HepG2 (cell line): ENCODE measurements around the gene ZNF106. TPM values are rescaled to one million over a fixed set of nuclear protein-coding genes. Genes with fewer than 3 reads are reported as not detected.

Source experiments
- CHD2 ChIP-seq: IDR thresholded peaks from 2 replicates; pipeline ENCODE4 v1.6.1; 2011; ENCODE audit warnings: low read depth, low read length, improper control_type of control experiment
- KDM1A ChIP-seq: IDR thresholded peaks from 2 replicates; pipeline ENCODE4 v1.6.1; 2016; ENCODE audit warnings: missing compliant biosample characterization
- KMT2A ChIP-seq: sonication (generic); formaldehyde crosslinking; IDR thresholded peaks from 2 replicates; pipeline ENCODE4 v1.4.0; 2020; ENCODE audit warnings: missing genetic modification reagents
- MBNL3 ChIP-seq: fragments of 250-450 bp; sonication (Bioruptor Pico); conservative IDR thresholded peaks from 2 replicates; pipeline ENCODE4 v1.8.0; 2022; ENCODE audit warnings: mild to moderate bottlenecking, inconsistent platforms
- NCOA1 ChIP-seq: sonication (generic); formaldehyde crosslinking; IDR thresholded peaks from 2 replicates; pipeline ENCODE4 v1.9.0; 2021; ENCODE audit warnings: missing genetic modification reagents
- RBM22 ChIP-seq: fragments of 200-400 bp; formaldehyde crosslinking; optimal IDR thresholded peaks from 2 replicates; pipeline ENCODE3; 2017; ENCODE audit warnings: mild to moderate bottlenecking, low read length, moderate library complexity
- REL ChIP-seq: sonication (generic); formaldehyde crosslinking; conservative IDR thresholded peaks from 2 replicates; pipeline ENCODE4 v1.8.0; 2022; ENCODE audit warnings: mild to moderate bottlenecking, missing genetic modification reagents, moderate library complexity
- SRY ChIP-seq: sonication (generic); formaldehyde crosslinking; IDR thresholded peaks from 2 replicates; pipeline ENCODE4 v1.8.0; 2022; ENCODE audit warnings: mild to moderate bottlenecking, missing genetic modification reagents
- THAP11 ChIP-seq: IDR thresholded peaks from 2 replicates; pipeline ENCODE4 v1.6.1; 2016; ENCODE audit warnings: missing biosample characterization, missing genetic modification reagents
- ZFP36L2 ChIP-seq: sonication (generic); formaldehyde crosslinking; IDR thresholded peaks from 2 replicates; pipeline ENCODE4 v1.4.0; 2020; ENCODE audit warnings: missing genetic modification reagents
- ZNF331 ChIP-seq: sonication (generic); formaldehyde crosslinking; IDR thresholded peaks from 2 replicates; pipeline ENCODE4 v1.4.0; 2020; ENCODE audit warnings: missing genetic modification reagents
- ZNF430 ChIP-seq: sonication (generic); formaldehyde crosslinking; IDR thresholded peaks from 2 replicates; pipeline ENCODE4 v1.9.0; 2021; ENCODE audit warnings: mild to moderate bottlenecking, missing genetic modification reagents
- ZNF432 ChIP-seq: sonication (generic); formaldehyde crosslinking; IDR thresholded peaks from 2 replicates; pipeline ENCODE4 v1.5.0; 2020; ENCODE audit warnings: missing genetic modification reagents, mild to moderate bottlenecking, borderline replicate concordance
- ZNF44 ChIP-seq: sonication (generic); formaldehyde crosslinking; IDR thresholded peaks from 2 replicates; pipeline ENCODE4 v1.5.1; 2020; ENCODE audit warnings: mild to moderate bottlenecking, missing genetic modification reagents
- ZNF468 ChIP-seq: sonication (generic); formaldehyde crosslinking; IDR thresholded peaks from 2 replicates; pipeline ENCODE4 v1.8.0; 2022; ENCODE audit warnings: mild to moderate bottlenecking, moderate library complexity, missing genetic modification reagents
- ZNF652 ChIP-seq: IDR thresholded peaks from 2 replicates; pipeline ENCODE4 v1.6.1; 2016; ENCODE audit warnings: low read depth, borderline replicate concordance
- polyA plus RNA-seq, 8 experiments: library from polyadenylated mRNA; depleted of rRNA in 3 of 8; stranded (reverse) in 7 of 8; unstranded in 1 of 8; fragments of >200 nt; fragmentation: Illumina TruSeq in 4 of 8; extraction: Trizol in 4 of 8; gene quantifications; 2 replicates each; pipeline versions ENCODE4 v1.2.1 to v1.2.3, GENCODE V29; 2011 to 2016; ENCODE audit warnings: low read depth in 4 of 8, missing spikeins in 1 of 8, mixed read lengths in 1 of 8; ENCODE audit not compliant: insufficient read depth in 1 of 8
- total RNA-seq, 5 experiments: library from RNA; depleted of rRNA; stranded (reverse); fragments of >200 nt; fragmentation: Illumina TruSeq; extraction: Trizol; gene quantifications; 2 replicates each; pipeline ENCODE4 v1.2.3, GENCODE V29; 2016; ENCODE audit warnings: low read depth in 1 of 5
- TF ChIP-seq, protein P1 (sequence below): sonication (generic); formaldehyde crosslinking; IDR thresholded peaks from 2 replicates; pipeline ENCODE4 v1.4.0; 2020; ENCODE audit warnings: low read depth, missing genetic modification reagents
- TF ChIP-seq, protein P2 (sequence below): sonication (generic); formaldehyde crosslinking; IDR thresholded peaks from 2 replicates; pipeline ENCODE4 v1.5.0; 2020; ENCODE audit warnings: mild to moderate bottlenecking, missing genetic modification reagents, moderate library complexity
- TF ChIP-seq, protein P3 (sequence below): sonication (generic); formaldehyde crosslinking; IDR thresholded peaks from 2 replicates; pipeline ENCODE4 v1.9.0; 2021; ENCODE audit warnings: missing genetic modification reagents, borderline replicate concordance
- TF ChIP-seq, protein P4 (sequence below), 2 experiments: IDR thresholded peaks; 2 replicates each; pipeline ENCODE4 v1.6.1; 2011 to 2012; ENCODE audit warnings: low read length in 2 of 2, borderline replicate concordance in 1 of 2, low read depth in 1 of 2, mild to moderate bottlenecking in 1 of 2, moderate library complexity in 1 of 2

Gene ZNF106
- total and polyA plus RNA-seq, 2 of the 13 experiments (the other 11 are each of a cell fraction or from before 2014, with no cell fraction given): 12.5 to 35.1 TPM

DNA sequence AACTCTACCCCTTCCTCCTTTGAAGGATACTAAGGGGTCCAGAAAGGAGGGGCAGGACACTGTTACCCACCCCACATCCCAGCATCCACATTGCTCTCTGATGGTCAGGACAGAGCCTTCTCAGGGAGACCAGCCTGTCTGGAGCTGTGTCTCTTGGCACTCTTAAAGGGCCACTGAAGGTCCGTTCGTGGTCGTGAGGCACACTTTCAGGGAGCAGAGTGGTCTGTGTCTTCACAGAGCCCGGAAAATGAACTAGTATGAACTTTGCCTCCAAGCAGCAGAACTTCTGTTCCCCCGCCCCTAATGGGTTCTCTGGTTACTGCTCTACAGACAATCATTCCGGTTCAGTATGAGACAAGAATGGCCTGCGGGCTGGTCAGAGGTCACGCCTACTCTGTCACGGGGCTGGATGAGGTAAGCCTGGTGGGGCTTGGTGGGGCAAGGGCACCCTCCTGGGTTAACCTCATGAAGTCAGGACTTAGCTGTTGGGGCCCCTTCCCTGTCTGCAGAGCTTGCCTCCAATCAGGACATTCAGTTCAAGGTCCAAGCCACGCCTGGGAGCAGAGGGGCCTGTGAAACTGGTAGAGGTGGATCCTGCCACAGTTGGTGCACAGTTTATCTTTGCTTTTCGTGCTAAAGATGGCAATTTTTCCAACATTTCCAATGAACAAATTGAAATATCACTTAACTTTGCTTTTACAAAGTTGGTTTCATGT lies 98.5 kb downstream of the ZNF106 start (continued):
- TF ChIP-seq, protein P1, sequence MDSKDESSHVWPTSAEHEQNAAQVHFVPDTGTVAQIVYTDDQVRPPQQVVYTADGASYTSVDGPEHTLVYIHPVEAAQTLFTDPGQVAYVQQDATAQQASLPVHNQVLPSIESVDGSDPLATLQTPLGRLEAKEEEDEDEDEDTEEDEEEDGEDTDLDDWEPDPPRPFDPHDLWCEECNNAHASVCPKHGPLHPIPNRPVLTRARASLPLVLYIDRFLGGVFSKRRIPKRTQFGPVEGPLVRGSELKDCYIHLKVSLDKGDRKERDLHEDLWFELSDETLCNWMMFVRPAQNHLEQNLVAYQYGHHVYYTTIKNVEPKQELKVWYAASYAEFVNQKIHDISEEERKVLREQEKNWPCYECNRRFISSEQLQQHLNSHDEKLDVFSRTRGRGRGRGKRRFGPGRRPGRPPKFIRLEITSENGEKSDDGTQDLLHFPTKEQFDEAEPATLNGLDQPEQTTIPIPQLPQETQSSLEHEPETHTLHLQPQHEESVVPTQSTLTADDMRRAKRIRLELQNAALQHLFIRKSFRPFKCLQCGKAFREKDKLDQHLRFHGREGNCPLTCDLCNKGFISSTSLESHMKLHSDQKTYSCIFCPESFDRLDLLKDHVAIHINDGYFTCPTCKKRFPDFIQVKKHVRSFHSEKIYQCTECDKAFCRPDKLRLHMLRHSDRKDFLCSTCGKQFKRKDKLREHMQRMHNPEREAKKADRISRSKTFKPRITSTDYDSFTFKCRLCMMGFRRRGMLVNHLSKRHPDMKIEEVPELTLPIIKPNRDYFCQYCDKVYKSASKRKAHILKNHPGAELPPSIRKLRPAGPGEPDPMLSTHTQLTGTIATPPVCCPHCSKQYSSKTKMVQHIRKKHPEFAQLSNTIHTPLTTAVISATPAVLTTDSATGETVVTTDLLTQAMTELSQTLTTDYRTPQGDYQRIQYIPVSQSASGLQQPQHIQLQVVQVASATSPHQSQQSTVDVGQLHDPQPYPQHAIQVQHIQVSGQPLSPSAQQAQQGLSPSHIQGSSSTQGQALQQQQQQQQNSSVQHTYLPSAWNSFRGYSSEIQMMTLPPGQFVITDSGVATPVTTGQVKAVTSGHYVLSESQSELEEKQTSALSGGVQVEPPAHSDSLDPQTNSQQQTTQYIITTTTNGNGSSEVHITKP: 0 out of 2 replicates have a peak, but pooled peaks have one; percentile 55
- TF ChIP-seq ZNF652 (CRISPR knock-in tag) (peak; percentile 77; the same call in 1 of the 2 replicates), NCOA1 (CRISPR knock-in tag) (no peak), KMT2A (CRISPR knock-in tag) (no peak), KDM1A (CRISPR knock-in tag) (no peak), ZNF432 (no peak), ZNF44 (CRISPR knock-in tag) (0 out of 2 replicates have a peak, but pooled peaks have one; percentile 85), SRY (peak; percentile 46; the same call in 1 of the 2 replicates), ZNF331 (CRISPR knock-in tag) (peak; percentile 92), THAP11 (CRISPR knock-in tag) (peak; percentile 45; the same call in 1 of the 2 replicates), RBM22 (no peak), ZNF430 (CRISPR knock-in tag) (peak; percentile 73; the same call in 1 of the 2 replicates), REL (CRISPR knock-in tag) (no peak), MBNL3 (CRISPR knock-in tag) (no peak), ZNF468 (CRISPR knock-in tag) (no peak), ZFP36L2 (CRISPR knock-in tag) (no peak), CHD2 (no peak)
- TF ChIP-seq, protein P2, sequence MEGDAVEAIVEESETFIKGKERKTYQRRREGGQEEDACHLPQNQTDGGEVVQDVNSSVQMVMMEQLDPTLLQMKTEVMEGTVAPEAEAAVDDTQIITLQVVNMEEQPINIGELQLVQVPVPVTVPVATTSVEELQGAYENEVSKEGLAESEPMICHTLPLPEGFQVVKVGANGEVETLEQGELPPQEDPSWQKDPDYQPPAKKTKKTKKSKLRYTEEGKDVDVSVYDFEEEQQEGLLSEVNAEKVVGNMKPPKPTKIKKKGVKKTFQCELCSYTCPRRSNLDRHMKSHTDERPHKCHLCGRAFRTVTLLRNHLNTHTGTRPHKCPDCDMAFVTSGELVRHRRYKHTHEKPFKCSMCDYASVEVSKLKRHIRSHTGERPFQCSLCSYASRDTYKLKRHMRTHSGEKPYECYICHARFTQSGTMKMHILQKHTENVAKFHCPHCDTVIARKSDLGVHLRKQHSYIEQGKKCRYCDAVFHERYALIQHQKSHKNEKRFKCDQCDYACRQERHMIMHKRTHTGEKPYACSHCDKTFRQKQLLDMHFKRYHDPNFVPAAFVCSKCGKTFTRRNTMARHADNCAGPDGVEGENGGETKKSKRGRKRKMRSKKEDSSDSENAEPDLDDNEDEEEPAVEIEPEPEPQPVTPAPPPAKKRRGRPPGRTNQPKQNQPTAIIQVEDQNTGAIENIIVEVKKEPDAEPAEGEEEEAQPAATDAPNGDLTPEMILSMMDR (CRISPR knock-in tag): peak; percentile 38; the same call in 1 of the 2 replicates
- TF ChIP-seq, protein P3, sequence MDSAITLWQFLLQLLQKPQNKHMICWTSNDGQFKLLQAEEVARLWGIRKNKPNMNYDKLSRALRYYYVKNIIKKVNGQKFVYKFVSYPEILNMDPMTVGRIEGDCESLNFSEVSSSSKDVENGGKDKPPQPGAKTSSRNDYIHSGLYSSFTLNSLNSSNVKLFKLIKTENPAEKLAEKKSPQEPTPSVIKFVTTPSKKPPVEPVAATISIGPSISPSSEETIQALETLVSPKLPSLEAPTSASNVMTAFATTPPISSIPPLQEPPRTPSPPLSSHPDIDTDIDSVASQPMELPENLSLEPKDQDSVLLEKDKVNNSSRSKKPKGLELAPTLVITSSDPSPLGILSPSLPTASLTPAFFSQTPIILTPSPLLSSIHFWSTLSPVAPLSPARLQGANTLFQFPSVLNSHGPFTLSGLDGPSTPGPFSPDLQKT (CRISPR knock-in tag): no peak
- TF ChIP-seq, protein P4, sequence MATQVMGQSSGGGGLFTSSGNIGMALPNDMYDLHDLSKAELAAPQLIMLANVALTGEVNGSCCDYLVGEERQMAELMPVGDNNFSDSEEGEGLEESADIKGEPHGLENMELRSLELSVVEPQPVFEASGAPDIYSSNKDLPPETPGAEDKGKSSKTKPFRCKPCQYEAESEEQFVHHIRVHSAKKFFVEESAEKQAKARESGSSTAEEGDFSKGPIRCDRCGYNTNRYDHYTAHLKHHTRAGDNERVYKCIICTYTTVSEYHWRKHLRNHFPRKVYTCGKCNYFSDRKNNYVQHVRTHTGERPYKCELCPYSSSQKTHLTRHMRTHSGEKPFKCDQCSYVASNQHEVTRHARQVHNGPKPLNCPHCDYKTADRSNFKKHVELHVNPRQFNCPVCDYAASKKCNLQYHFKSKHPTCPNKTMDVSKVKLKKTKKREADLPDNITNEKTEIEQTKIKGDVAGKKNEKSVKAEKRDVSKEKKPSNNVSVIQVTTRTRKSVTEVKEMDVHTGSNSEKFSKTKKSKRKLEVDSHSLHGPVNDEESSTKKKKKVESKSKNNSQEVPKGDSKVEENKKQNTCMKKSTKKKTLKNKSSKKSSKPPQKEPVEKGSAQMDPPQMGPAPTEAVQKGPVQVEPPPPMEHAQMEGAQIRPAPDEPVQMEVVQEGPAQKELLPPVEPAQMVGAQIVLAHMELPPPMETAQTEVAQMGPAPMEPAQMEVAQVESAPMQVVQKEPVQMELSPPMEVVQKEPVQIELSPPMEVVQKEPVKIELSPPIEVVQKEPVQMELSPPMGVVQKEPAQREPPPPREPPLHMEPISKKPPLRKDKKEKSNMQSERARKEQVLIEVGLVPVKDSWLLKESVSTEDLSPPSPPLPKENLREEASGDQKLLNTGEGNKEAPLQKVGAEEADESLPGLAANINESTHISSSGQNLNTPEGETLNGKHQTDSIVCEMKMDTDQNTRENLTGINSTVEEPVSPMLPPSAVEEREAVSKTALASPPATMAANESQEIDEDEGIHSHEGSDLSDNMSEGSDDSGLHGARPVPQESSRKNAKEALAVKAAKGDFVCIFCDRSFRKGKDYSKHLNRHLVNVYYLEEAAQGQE (IDR thresholded peaks at IDR 0.05; ENCODE audit: borderline replicate concordance in 1 of 2, low read depth in 1 of 2, low read length in 2 of 2): no peak
